Fibroblast of skin of scalp (primary cell): ENCODE measurements around the gene MYEOV.

ENCODE experiments used
- DNase-seq: peaks from one replicate; pipeline ENCODE4 v3.0.0-alpha.2; 2013

The MYEOV gene

DNA sequence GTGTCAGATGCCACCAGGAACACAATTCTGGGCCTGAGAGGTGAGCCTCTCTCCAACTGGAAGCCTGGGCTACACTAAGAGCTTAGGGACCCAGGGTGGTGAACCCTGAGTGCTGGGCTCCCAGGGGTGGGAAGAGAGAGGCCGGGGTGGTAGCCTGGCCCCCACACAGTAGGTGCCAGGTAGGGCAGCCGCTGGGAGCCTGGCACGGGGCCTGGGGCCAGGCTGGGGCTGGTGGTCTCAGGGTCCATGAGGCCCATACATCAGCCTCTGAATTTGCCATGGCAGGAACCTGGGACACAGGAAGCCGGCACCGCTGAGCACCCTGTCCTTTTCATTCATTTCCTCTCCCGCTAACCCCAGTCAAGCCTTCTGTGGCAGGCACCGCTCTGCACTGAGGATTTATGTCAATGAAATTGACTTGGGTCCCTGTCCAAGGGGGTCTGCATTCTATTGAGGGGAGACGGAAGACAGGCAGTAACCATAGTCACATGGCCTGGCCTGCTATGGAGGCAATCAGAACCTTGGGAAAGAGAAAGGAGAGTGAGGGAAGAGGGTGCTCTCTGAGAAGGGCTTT, 8.6 kb downstream of the MYEOV start:
- no peak for DNase-seq

DNA sequence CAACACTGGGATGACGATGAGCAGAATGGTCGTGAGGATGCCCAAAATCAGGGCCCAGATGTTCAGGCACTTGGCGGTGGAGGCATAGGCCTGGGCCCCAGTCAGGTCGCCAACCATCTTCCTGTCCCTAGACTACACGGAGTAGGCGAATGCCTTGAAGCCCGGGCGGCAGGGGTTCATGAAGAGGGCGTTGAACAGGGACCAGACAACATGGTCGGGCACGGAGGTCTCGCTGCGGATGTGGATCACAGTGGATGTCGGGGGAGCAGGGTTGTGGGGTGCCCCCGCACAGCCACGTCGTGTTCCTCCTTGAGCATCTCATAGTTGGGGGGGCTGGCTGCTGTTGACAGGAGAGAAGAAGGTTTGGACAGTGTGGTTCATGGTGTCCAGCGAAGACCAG, 9.5 kb downstream of the MYEOV start:
- no peak for DNase-seq

DNA sequence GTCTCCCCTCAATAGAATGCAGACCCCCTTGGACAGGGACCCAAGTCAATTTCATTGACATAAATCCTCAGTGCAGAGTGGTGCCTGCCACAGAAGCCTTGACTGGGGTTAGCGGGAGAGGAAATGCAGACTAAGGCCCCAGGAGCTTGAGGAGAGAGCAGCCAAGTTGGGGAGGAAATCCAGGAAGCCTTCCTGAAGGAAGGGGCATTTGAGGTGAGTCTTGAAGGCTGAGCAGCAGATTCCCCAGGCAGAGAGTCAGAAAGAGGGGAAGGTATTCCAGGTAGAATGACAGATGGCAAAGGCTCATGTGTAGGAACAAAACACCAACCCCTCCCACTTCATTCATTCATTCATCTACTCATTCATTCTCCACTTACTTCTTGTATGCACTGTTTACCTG, 10.3 kb downstream of the MYEOV start:
- DNase-seq: no peak

DNA sequence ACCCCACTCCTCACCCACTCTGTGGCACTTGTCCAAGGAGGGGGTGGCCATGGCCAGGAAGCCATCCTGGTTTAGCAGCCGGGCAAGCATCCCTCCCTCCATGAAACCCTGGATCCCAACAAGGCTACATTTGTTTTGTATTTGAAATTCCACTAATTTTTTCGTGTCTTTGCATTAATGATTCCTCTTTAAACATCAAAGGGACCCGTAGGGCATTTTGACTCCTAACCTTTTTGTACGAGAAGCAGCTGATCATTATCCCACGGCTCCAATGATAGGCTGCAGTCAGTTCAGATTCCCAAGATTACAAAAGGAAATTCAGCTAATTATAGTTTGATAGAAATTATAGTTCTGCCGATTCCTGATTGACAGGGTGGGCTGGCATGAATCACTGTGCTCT, 10.7 kb downstream of the MYEOV start:
- DNase-seq: no peak

DNA sequence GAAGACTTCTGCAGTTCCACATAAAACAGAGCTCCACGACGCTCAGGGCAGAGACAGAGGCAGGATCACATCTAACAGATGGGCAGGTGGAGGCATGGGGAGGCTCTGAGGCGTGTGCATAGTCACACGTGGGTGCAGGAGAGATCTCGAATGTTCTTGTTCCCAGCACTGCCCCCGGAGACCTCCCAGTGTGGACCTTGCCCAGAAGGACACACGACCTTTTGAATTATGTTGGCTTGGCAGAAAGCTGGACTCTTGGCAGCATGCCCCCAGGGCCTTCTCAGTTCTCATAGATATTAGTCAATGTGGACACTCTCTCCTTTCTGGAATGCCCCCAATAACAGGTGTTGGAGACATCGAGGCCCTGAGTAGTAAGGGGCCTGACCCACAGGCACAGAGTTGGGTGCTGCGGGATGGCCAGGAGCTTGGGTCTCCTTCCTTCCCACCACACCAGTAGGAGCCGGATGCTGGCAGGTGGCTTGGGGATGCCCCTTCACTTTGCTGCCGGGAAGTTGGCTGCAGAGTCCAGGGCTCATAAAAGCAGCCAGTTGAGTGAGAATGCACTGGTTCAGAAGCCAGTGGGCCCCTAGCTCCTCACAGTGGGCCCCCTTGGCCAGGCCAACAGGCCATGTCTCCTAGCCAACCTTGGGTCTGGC, 12.1 kb downstream of the MYEOV start:
- no peak for DNase-seq

DNA sequence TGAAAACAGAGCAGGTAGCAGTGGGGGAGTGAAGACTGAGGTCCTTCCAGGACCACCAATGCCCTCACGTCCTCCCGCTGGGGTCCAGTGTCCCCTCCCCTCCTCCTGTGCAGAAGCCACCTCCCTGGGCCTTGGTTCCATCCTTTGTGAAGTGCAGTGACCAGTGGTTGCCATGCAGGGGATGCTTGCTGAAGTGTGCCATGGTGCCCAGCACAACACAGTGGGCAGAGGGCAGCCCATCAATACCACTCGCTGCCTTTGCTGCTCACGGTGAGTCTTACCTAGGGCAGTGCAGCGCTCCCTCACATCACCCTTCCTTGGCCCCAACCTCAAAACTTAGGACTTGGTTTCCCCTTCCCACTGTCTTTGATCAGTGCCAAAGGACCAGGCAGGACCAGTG, 12.9 kb downstream of the MYEOV start:
- DNase-seq: no peak

DNA sequence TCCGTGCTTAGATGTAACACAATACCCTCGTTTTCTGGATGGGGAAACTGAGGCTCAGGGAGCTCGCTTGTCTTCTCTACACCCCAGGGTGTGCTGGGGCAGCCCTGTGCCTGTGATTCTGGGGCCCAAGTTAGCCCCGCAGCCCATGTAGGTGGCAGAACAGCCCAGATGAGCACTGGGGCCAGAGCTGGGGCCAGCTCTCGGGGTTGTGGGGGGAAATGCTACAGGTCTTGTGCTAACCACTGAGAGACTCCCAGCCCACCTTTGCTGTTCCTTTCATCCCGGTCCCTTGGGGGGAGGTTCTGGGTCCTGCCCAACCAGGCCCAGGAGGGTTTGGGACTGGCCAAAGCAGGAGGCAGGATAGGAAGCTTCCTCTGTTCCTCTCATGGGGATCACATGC, 13.5 kb downstream of the MYEOV start:
- DNase-seq: no peak

DNA sequence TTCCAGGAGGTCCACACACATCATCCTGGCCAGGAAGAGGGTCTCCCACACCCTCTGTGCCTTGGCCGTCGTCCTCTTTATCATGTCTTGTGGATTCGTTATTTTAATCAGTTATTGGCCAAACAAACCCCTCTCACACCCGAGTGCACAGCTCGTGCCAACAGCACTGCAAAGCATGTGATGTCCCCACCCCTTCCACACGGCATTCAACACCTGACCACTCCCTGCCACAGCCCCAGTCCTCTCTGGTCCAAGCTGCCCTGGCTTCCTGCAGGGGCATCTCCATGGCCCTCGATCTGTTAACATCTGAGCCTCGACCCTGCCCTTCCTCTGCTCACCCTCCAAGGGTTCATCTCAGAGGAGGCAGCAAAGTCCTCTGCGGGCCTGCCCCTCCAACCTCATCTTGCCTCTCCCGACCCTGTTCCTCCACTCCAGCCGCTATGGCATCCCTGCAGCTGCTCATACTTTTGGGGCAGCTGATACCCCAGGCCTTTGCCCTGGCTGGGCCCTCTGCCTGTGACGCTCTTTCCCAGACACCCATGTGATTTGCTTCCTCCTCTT, 14.0 kb downstream of the MYEOV start:
- no peak for DNase-seq

DNA sequence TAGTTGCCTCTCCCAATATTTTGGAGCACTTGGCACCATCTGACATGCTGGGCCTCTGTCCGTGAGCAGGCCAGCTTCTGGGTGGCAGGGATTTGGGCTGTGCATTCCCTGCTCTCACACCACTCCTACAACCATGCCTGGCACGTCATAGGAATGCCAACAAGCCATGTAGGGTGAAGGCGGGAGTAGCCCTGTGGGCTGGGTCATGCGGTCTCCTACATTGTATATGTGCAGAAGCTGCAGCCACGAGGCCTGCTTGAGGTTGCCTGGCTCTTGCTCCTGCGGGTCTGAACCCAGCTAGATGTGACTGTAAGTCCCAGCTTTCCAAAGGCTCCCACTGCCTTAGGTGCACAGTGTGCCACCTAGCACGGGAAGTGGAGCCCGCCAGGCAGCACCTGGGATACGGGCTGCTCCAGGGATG, 14.5 kb downstream of the MYEOV start:
- peak; percentile 32 for DNase-seq

DNA sequence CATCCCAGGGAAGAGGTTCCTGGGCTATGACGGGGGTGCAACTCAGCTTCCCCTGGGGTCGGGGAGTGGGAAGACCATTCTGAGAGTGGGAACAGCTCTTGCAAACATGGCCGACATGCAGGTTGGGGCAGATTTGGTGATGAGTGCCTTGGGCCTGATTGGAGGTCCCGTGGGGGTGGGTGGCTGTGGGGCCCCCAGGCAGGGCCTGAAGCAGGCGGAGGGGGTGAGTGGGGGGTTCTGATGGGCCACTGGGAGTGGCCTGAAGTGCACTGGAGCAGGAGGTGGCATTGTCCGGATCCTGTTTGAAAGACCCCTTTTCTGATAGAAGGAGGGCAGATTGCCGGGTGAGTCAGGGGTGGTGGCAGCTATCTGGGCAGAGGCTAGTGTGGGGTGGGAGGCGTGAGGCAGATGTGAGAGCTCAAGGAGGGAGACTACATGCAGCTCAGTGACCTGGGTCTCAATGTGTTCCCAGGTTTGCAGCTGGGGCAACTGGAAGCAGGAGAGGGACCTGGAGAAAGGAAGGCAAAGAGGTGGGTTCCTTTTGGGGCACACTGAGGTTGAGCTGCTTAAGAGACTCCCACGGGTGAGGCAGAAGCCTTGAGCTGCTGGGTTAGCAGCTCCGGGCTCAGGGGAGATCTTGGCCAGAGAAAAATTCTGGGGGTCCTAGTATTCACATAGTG, 15.1 kb downstream of the MYEOV start:
- no peak for DNase-seq

DNA sequence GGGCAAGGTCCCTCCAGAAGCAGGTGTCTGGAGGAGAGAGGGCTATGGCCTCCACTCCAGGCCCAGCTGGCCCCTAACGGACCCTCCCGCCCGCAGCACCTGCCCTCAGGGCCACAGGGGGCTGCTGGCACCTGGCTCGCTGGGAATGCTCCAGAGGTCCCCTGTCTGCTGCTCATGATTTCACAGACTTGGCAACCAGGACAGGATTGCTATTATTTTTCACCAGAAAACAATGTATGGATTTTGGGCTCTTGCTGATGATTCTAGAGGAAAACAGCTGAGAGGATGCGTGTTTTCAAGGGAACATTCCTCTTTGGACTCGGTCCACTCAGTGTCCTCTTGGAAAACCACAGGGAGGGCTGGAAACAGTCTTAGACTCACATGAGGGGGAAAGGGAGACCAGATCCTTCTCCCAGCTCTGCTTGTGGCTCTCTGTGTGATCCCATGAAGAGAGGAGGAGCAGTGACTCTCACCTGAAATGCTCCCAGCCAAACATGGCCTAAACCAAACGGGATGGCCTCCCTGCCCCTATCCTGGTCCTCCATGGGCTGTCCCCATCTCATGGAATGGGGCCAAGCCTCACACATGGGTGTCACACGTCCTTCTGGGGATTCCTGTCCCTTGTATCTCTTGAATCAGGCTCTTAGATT, 15.8 kb downstream of the MYEOV start:
- DNase-seq: peak; percentile 79

DNA sequence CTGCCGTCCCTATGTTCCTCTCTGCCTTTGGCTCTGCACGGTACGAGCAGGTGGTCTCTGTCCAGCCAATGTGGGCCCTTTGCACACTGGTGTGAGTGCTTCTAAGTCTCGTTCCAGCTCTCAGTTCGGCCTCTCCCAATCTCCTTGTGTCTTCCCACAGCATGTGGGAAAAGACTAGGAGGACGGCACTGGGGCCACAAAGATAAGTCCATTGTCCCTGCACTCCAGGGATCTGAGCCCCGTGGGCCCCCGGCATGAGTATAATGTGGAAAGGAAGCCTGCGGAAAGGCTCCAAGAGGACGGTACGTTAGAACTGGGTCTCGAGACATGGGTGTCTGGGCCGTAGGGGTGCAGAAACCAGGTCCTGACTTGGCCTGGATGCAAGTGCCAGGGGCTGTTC, 16.4 kb downstream of the MYEOV start:
- no peak for DNase-seq

DNA sequence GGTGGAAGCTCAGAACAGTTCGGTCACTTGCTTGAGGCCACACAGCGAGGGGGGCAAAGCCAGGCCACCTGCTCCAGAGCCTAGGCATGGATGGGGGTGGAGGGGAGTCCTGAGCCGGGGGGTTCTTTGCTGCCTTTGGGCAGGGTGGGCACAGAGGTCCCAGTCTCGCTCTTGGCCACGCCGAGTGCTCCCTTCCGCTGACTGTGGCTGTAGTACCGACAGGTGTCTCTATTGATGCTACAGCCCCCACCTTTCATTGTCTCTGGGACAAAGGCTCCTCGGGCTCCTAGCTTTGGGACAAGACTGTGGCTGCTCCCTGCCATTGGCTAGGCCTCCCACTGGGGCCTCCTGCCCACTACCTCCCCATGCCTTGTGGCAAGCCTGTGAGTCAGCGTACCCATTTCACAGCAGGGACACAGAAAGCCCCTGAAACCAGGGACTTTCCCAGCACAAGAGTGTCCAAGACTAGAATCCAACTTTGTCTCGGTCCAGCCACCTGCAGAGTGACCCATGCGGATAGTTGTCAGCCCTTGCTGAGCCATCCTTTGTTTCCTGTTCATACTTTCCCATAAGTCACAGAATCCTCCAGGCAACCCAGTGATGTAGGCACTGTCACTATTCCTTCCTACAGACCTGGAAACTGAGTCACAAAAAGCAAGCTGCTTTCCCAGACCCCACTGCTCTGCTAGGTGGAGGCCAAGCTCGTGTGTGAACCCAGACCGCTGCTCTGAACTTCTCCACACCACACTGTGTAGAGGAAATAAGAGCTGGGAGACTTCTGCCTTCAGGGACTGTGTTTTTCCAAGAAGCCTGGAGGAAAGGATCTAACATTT, 17.2 kb downstream of the MYEOV start:
- no peak for DNase-seq

DNA sequence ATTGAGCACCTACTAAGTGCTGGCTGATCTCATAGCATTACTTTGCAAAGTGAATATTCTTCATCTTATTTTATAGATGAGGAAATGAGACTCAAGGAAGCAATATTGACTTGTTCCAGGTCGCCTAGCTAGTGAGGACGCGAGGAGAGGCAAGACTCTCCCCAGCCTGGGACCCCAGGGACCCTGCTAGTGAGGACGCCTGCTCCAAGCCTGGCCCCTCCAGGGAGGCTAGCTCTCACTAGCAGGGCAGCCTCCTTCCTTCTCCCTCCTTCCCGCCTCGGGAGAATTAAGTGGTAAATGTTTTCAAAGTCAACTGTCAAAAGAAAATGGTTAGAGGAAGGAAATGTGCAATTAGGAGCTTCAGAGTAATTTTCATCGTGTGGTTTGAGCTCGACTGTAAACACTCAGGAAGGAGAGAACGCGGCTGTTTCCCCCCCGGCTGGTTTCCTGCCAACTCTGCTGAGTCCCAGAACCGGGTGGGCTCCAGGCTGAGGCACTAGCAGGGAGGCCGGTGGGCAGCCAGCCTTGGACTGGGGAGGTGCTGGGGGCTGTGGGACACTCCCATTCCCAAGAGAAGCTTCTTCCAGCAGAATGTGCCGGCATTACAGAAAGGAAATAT, 17.9 kb downstream of the MYEOV start:
- DNase-seq: peak; percentile 24

DNA sequence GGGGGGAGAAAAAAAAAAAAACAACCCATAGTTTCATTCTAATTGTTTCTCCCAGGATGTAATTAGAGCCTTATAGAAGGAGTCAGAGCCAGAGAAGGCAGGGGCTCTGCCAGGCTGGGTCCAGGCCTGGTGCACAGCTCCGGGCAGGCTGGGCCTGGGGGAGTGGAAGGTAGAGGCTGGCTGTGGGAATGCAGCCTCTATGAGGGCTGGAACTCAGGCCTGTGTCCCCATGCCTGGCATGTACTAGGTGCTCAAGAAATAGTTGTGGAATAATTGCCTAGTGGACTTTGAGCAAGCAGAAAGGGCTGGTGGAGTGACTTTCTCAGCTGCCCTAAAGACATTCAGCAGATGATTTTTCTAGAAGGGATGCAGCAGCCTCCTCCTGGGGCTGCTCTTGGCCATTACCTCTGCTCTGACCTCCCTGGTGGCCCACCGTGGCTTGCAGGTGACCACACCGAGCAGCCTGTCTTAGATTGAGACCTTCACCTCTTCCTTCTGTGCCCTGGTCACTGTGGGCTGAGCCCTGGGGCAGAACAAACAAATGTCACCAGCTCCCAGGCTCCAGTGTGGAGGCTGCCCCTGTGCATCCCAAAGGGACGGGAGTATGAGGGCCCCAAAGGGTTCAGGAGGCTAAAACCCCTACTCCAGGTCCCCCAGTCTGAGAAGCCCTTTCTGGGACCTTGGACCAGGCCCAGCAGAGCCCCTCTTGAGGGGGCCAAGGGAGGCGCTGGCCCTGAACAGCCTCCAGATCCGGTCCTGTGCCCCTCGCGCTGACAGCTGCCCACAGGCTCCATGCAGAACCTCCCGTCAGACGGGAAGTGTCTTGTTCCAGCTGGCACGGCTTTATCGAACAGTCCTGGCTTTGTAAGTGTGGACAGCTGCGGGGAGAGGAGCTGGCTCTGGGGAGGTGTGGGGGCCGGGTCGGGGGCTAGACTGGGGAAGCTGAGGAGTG, 18.8 kb downstream of the MYEOV start:
- DNase-seq: no peak

DNA sequence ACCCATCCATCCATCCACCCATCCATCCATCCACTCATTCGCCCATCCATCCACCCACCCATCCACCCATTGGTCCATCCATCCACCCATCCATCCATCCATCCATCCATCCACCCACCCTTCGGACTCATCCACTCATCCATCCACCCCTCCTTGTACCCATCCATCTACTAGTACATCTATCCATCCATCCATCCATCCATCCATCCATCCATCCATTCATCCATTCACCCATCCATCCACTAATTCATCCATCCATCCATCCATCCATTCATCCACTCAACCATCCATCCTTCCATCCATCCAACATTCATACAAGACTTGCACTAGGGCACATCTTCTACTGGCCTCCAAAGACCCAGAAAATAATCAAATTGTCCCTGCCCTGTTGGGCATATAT, 20.0 kb downstream of the MYEOV start:
- DNase-seq: no peak

DNA sequence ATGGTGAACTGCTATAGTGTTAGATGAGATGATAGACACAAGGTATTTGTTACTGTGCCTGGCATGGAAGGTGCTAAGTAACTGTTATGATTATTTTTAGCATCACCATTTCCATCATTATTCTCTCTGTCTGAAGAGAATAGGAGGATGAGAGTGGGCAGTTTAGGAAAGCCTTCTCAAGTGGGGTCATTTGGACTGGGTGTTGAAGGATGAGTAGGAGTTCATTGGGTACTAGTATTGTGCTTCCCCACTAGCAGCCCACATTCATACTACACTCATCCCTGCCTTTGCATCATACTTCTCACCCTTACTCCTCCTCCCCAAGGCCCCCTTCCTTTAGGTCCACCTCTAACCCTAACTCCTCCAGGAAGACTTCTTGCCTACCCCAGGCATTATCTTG, 20.6 kb downstream of the MYEOV start:
- no peak for DNase-seq

DNA sequence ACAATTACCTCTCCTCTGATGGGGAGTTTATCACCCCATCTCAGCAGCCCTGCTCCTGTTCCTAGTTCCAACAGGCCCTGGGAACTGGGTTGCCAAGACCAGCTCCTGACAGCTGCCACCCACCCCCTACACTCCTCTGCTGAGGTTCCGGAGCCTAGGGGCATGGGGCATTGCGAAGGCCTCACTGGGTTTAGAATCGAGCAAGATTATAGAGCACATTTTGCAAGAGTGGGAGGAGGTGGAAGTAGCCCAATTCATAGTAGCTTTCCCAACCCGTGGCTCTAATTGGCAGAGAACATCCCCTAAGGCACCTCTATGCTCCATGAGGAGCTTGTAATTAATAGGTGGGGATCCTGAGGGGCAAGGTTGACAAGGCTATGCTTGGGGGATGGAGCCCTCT, 23.0 kb downstream of the MYEOV start:
- no peak for DNase-seq

DNA sequence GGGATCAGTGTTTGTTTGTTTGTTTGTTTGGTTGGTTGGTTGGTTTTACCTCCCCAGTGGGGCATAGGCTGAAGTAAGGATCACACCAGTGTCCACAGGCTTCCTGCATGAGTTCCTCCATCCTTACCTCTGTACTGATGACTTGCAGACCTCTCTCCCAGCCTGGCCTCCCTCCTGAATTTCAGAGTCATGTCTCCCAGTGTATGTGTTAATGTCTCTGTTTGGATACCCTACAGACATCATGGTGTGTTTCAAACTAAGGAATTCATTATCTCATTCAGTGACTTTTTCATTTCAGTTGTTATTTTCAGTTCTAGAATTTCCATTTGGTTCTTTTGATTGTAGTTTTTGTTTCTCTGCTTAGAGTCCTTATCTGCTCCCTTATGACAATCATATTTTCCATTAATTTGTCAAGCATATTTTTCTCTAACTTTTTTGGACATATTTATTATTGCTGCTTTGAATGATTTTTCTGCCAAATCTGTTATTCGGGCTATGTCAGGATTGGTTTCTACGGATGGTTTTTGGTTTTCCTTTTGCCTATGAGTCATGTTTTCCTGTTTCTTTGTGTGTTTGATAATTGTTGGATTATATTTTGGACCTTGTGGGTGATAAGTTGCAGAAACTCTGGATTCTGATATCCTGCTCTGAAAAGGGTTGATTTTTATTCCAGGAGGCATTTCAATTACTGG, 23.6 kb downstream of the MYEOV start:
- DNase-seq: no peak

DNA sequence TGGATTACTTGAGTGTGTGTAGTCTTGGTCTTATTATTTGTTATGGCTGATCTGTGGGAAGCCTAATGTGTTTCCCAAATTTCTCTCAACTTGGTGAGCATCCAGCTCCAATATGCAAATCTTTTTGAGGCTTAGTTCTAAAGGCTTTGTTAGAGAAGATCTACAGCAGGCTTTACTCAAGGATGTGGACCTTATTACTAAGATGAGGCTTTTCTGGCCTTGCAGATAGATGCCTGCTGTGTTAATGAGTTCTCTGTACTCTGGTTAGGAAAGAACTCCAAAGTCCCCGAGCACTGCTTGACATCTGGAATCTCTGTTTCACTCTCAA, 24.1 kb downstream of the MYEOV start:
- DNase-seq: no peak
